Measurements from ENCODE around the gene MORN4. TPM values are rescaled to one million over a fixed set of nuclear protein-coding genes. Genes with fewer than 3 reads are reported as not detected.
"Not testable (repeated sequence)": the region's sequence is repeated elsewhere in the genome, so short reads cannot be mapped to it uniquely, and the experiment has no call there.

Gene MORN4
- total RNA-seq, 1 experiment from 2014 or later: 3.4 TPM

GRCh38 chr10:97640868-97641811, 7.8 kb upstream of the MORN4 start:
- DNase-seq (ENCODE audit: low read depth): peak; percentile 39

DNA sequence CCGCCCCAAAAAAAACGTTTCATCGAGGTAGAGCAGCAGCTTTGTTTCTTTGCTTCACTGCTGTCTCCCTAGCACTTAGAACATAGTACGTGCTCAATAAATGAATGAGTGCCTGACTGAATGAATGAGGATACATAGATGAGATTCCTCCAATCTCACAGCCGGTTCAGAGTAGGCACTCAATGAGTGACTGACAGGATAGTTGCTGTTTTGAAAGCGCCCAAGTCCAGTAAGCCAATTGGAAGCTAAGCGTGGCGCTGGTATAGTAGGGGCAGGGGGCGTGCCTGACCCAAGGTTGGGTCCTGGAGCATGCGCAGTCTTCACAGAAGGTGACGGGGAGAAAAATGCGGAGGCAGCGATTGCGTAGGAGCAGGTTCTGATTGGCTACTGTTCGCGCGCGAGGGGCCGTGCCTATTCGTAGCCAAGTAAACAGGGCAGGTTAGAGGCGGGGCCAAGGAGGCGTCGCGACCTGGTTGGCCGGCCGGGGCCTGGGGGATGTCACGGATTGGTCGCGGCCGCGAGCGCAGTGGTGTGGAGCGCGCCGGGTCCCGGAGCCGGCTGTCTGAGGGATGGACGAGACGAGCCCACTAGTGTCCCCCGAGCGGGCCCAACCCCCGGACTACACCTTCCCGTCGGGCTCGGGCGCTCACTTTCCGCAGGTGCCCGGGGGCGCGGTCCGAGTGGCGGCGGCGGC, 7.0 kb upstream of the MORN4 start, which contains the start of gene PI4K2A:
Gene PI4K2A (plus strand): TSS at position 498 of the 694 bp plus-strand sequence. CDS start 72 bp downstream, at position 570.
- peak; percentile 98 for DNase-seq (ENCODE audit: low read depth)

DNA sequence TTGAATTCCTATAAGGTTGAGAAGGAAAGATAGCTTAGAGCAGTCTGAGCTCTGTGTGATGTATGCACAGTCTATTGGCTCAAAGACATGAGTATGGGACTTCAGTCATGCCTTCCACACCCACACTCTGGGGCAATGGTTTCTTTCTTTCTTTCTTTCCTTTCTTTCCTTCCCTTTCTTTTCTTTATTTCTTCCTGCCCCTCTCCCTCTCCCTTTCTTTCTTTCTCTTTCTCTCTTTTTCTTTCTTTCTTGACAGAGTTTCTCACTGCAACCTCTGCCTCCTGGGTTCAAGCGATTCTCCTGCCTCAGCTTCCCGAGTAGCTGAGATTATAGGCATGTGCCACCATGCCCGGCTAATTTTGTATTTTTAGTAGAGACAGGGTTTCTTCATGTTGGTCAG, 5.8 kb upstream of the MORN4 start:
- DNase-seq (ENCODE audit: low read depth): not testable (repeated sequence)

DNA sequence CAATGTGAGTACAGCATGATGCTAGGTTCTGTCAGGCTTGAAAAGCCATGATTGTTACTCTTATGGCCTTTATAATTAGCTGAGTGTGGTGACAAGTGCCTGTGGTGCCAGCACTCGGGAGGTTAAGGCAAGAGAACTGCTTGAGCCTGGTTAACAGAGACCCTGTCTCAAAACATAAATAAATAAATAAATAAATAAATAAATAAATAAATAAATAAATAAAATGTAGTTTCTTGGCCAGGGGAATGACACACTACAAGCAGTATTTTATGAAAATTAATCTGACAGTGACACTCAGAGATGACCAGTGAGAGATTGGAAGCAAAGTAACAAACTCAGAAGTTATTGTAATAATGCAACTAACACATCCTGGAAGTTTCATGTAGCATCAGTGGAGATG, 2.3 kb upstream of the MORN4 start:
- no peak for DNase-seq (ENCODE audit: low read depth)

DNA sequence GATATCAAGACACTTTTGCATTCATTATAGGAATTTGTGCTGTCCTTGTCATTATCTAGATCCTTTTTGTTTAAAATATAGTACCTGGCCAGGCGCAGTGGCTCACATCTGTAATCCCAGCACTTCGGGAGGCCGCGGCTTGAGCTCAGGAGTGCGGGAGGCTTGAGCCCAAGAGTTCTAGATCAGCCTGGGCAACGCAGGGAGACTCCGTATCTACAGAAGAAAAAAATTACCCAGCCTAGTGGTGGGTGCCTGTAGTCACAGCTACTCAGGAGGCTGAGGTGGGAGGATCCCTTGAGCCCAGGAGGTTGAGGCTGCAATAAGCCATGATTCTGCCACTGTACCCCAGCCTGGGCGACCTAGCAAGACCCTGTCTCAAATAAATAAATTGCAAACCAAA, 621 bp upstream of the MORN4 start:
- DNase-seq (ENCODE audit: low read depth): no peak

GRCh38 chr10:97631098-97631497, 2.2 kb downstream of the MORN4 start:
- no peak for DNase-seq (ENCODE audit: low read depth)

- no peak for DNase-seq (ENCODE audit: low read depth)
Measured at GRCh38 chr10:97629289-97629688, 4.0 kb downstream of the MORN4 start.

- DNase-seq (ENCODE audit: low read depth): no peak
Measured at GRCh38 chr10:97628228-97628627, 5.1 kb downstream of the MORN4 start.

DNA sequence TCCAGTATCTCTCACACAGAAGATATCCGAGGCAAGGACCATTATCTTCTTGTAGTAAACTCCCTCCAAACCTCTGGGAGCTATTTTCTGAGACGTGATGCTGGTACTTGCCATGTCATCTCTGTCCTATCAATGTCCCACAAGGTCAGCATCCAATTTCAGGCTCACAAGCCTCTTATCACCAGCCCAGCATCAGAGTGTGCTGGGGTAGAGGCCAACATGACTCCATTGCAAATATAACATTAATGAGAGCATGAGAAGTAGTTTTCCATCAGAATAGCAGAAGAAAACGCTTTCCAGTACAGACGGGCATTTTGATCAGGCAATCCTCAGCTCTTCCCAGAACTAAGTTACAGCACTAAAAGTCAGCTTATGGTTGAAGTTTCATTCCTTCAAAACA, 5.6 kb downstream of the MORN4 start:
- no peak for DNase-seq (ENCODE audit: low read depth)

- no peak for DNase-seq (ENCODE audit: low read depth)
Measured at GRCh38 chr10:97623277-97623676, 10.0 kb downstream of the MORN4 start.

- DNase-seq (ENCODE audit: low read depth): no peak
Measured at GRCh38 chr10:97618733-97619132, 14.6 kb downstream of the MORN4 start.

DNA sequence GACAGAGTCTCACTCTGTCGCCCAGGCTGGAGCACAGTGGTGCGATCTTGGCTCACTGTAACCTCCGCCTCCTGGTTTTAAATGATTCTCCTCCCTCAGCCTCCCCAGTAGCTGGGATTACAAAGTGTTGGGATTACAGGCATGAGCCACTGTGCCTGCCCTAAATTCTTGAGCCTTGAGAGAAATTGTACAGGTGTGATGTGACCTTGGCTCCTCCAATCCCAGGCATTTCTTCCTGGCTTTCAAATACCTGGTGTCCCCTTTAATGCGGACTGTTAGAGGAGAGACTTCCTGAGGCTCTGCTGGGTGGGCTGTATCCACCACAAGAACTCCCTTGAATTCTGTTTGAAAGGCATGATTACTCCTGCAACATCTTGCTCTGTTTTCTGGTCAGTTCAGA, 15.0 kb downstream of the MORN4 start:
- DNase-seq (ENCODE audit: low read depth): no peak

DNA sequence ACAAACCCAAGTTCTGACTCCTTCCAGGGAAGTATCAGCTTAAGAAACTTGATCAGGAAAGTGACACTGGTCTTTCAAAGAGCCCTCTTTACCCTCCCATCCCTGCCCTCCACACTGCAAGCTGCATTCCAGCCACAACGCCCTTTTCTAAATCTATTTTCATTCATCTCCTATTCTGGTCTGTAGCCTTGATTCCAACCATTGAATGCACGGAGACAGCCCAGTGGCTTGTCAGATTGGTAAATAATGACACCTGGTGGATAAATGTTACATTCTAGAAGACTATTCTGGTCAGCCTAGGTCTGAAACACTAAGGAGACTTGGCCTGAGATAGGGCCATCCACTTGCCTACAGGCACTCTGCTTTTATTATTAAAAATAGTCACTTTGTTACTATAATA, 20.9 kb downstream of the MORN4 start:
- DNase-seq (ENCODE audit: low read depth): peak; percentile 14

GRCh38 chr10:97611473-97611872, 21.8 kb downstream of the MORN4 start:
- DNase-seq (ENCODE audit: low read depth): no peak

GRCh38 chr10:97608991-97609561, 24.2 kb downstream of the MORN4 start:
- DNase-seq (ENCODE audit: low read depth): no peak

GRCh38 chr10:97607095-97607636, 26.1 kb downstream of the MORN4 start:
- no peak for DNase-seq (ENCODE audit: low read depth)

DNA sequence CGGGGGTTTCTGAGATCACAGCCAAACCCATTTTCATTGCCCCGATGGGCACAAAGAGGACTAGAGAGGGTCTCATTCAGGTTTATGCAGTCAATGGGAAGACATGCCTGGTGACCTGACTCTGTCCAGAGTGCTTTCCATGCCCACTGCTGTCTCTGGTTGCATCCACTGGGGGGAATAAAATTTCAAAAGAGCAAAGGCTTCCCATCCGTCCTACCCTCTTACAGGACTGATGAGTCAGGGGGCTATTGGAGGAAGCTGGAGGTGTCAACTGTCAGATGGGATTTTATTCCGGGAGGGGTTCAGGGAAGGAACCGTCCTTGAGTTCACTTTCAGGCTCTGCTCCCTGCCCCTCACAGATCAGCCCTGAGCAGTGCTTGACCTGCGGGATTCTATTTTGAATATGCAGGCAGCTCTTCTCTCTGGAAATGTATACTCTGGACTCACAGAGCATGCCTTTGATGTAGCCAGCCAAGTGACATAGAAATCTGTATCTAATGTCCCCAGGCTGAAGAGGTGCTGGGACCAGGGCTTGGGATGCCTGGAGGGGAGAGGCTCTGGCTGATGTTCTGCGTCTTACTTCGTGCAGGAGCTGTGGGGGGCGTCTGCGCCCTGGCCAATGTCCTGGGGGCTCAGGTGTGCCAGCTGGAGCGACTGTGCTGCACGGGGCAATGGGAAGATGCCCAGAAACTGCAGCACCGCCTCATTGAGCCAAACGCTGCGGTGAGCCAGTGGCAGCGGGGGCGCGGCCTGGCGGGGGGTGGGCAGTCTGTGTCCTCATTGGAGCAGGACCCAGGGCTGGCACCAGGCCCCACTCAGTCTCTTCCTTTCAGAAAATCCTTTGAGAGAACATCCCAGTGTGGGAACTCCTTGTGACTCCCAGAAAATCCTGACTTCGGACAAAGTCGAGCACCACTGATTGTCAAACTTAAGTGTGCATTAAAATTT, 31.8 kb downstream of the MORN4 start:
- DNase-seq (ENCODE audit: low read depth): no peak

DNA sequence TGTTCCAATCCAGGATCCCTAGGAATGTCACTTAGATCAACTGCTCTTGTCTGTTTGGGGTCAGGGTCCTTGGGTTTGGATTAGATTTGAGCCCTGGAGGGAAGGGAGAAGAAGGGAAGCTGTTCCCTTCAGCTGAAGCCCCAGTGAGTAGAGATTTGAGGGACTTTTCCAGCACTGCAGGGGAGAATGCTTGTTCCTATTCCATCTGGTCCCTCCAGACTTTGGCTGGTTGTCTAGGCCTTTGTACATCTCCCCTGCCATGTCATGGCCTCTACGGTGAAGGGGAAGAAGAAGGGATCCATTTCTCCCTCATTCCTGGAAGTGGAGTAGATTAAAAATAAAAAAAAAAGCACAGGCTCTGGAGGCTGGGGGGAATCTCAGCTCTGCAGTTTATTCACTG, 32.7 kb downstream of the MORN4 start:
- no peak for DNase-seq (ENCODE audit: low read depth)

DNA sequence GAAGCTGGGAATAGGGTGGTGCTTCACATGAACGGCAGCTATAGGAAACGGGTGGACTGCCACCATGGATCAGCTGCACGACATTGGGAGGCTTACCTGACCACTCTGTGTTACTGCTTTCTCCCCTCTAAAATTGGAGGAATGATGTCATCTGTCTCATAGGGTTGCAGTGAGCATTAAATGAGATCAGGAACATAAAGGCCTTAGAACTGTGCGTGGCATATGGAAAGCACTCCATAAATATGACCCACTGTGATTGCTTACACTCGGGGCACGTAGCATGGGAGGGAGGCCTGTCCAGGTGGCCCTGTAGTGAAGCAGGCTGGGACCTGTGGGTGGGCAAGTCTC, 34.1 kb downstream of the MORN4 start:
- no peak for DNase-seq (ENCODE audit: low read depth)

GRCh38 chr10:97598407-97599271, 34.7 kb downstream of the MORN4 start:
- DNase-seq (ENCODE audit: low read depth): no peak
